Measurements from ENCODE around the gene CAMK2G.
"Not testable (repeated sequence)": the region's sequence is repeated elsewhere in the genome, so short reads cannot be mapped to it uniquely, and the experiment has no call there.

CAMK2G gene

GRCh38 chr10:73842349-73842748 lies 32.0 kb downstream of the CAMK2G start:
- in situ Hi-C loops (cut with MboI; ENCODE audit: low sequenced_read_pairs), result no loop called here

- in situ Hi-C loops (cut with MboI; ENCODE audit: low sequenced_read_pairs), result no loop called here
Measured at GRCh38 chr10:73841526-73842285, 32.6 kb downstream of the CAMK2G start.

GRCh38 chr10:73841061-73841421 lies 33.3 kb downstream of the CAMK2G start:
- in situ Hi-C loops (cut with MboI; ENCODE audit: low sequenced_read_pairs), result no loop called here

GRCh38 chr10:73840403-73841060 lies 33.8 kb downstream of the CAMK2G start:
- in situ Hi-C loops (cut with MboI; ENCODE audit: low sequenced_read_pairs), result no loop called here

GRCh38 chr10:73840056-73840402 lies 34.3 kb downstream of the CAMK2G start:
- in situ Hi-C loops (cut with MboI; ENCODE audit: low sequenced_read_pairs), result no loop called here

- in situ Hi-C loops (cut with MboI; ENCODE audit: low sequenced_read_pairs), result no loop called here
Measured at GRCh38 chr10:73839276-73839966, 34.9 kb downstream of the CAMK2G start.

GRCh38 chr10:73838827-73839226 lies 35.5 kb downstream of the CAMK2G start:
- in situ Hi-C loops (cut with MboI; ENCODE audit: low sequenced_read_pairs), result no loop called here

GRCh38 chr10:73838008-73838567 lies 36.3 kb downstream of the CAMK2G start:
- in situ Hi-C loops (cut with MboI; ENCODE audit: low sequenced_read_pairs), result no loop called here

GRCh38 chr10:73837072-73837471 lies 37.3 kb downstream of the CAMK2G start:
- in situ Hi-C loops (cut with MboI; ENCODE audit: low sequenced_read_pairs), result no loop called here

GRCh38 chr10:73836427-73836980 lies 37.9 kb downstream of the CAMK2G start:
- in situ Hi-C loops (cut with MboI; ENCODE audit: low sequenced_read_pairs), result no loop called here

- in situ Hi-C loops (cut with MboI; ENCODE audit: low sequenced_read_pairs), result not testable (repeated sequence)
Measured at GRCh38 chr10:73829090-73829489, 45.3 kb downstream of the CAMK2G start.

- in situ Hi-C loops (cut with MboI; ENCODE audit: low sequenced_read_pairs), result no loop called here
Measured at GRCh38 chr10:73828161-73828560, 46.2 kb downstream of the CAMK2G start.

GRCh38 chr10:73827346-73828089 lies 46.8 kb downstream of the CAMK2G start:
- in situ Hi-C loops (cut with MboI; ENCODE audit: low sequenced_read_pairs), result no loop called here

- in situ Hi-C loops (cut with MboI; ENCODE audit: low sequenced_read_pairs), result no loop called here
Measured at GRCh38 chr10:73824146-73824725, 50.1 kb downstream of the CAMK2G start.

- in situ Hi-C loops (cut with MboI; ENCODE audit: low sequenced_read_pairs), result no loop called here
Measured at GRCh38 chr10:73823391-73823790, 51.0 kb downstream of the CAMK2G start.

- in situ Hi-C loops (cut with MboI; ENCODE audit: low sequenced_read_pairs), result no loop called here
Measured at GRCh38 chr10:73819513-73820093, 54.8 kb downstream of the CAMK2G start.

- in situ Hi-C loops (cut with MboI; ENCODE audit: low sequenced_read_pairs), result no loop called here
Measured at GRCh38 chr10:73819081-73819480, 55.3 kb downstream of the CAMK2G start.

- in situ Hi-C loops (cut with MboI; ENCODE audit: low sequenced_read_pairs), result no loop called here
Measured at GRCh38 chr10:73818402-73818801, 56.0 kb downstream of the CAMK2G start.

- in situ Hi-C loops (cut with MboI; ENCODE audit: low sequenced_read_pairs), result no loop called here
Measured at GRCh38 chr10:73817826-73818225, 56.5 kb downstream of the CAMK2G start.
